ENCODE results near the gene ALOX5AP.
"Not testable (repeated sequence)": the region's sequence is repeated elsewhere in the genome, so short reads cannot be mapped to it uniquely, and the experiment has no call there.

Gene ALOX5AP

DNA sequence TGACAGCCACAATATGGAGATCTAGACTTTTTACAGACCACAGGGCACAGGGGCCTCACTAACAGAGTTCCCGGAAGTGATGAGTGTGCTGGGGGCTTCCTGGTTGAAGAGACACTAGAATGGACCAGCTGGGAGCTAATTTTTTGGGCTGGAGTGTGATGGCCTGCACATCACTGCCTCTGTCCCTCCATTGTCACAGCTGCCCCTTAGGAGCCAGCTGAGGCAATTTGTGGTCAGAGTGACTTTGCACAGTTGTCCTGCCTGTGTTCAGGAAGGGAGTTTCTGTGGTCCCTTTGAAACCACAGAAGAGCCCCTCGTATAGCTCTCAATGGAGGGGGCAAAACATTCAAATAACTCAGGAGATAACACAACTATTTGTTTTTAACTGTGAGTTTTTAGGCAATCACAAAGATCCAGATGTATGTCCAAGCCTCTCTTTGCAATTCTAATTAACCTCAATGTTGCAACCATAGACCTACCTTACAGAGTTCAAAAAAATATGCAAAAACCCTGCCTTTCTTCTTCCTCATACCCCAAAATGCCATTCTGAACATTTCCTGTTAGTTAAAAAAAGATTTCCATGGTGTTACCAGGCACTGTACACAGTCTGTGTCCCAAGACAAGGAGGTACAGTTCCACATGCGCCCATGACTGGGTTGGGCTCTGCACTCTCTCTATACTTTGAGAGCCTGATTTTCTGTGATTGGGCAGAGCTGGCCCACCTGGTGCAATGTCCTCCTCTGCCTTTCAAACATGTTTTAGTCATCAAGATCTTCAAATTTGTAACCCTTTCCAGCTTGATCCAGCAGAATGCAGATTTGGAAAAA is 2.4 kb downstream of the ALOX5AP start:
- DNase-seq (ENCODE audit: low read depth) = no peak

DNA sequence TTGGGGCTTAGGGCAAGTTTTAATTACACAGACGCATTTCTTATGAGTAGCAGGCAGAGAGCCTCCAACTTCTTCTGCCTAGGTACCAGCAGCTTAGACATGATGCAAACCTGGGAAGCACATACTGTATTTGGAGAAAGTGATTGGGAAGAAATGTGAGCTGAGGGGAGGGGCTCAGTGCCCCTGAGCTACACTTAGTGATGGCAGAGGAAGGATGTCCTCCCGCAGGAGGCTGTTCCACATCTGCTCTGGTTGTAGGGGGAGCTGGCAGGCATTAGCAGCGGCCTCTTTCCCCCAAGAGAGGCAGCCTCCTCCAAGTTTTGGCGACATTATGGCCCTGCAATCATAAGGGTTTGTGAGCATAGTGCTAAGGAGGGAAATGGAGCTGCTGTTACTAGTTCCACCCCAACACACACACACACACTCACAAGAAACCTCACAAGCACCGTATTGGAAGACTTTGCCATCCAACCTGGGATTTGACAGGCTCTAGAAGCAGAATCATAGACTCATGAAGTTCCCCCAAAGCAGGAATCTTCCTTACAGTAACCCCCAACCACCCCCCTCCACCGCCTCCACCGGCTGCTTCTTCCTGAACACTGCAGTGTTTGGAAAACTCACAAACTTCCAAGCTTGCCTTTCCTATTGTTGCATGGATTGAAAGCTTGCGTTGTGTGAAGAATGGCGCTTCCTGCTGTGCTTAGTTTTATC is 3.3 kb downstream of the ALOX5AP start:
- DNase-seq (ENCODE audit: low read depth) = no peak

DNA sequence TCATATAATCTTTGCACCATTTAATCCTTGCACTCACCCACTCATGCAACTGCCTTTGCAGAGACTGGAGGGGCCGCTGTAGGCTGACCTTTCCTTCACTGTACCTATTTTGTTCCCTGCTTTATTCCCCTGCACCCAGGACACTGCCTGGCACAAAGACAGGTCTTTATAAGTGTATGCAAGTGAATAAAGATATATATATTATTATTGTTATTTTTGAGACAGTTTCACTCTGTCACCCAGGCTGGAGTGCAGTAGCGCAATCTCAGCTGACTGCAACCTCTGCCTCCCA is 3.8 kb downstream of the ALOX5AP start:
- DNase-seq (ENCODE audit: low read depth) = no peak

DNA sequence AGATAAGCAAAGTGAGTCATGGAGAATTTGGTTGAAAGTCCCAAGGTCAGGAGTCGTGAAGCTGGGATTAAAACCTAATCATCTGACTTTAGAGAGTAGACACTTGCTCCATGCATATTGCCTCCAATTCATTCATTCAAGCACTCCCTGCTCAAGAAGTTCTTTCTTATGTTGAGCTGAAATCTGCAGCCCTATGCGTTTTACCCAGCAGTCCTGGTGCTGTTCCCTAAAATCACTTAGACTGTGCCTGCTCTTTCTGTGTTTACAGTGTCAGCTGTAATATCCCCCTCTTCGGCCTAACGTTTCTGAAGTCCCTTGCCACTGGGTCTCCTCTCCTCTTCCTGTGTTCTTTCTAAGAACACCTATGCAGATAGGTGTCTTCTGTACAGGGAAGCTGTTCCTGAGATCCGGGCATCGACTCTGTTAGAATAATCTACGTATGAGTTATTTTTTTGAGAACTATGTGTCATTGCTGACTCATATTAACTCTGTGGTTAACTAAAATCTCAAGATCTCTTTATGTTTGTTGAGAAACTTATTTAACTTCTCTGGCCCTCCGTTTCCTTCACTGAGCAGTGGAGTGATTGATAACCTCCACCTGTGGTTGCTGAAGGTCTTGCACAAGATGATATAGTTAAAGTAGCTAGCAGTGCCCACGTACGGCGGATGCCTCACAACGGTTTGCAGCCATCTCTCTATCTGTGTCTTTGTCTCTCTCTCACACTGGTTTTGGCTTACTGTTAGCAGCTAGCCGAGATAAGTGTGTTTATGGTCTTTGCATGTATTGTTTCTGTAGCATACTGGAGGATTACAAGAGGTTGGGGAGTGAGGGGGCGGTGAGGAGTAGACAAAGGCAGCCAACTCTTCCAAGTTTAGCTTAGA is 4.7 kb downstream of the ALOX5AP start:
- DNase-seq (ENCODE audit: low read depth) = peak; percentile 47

DNA sequence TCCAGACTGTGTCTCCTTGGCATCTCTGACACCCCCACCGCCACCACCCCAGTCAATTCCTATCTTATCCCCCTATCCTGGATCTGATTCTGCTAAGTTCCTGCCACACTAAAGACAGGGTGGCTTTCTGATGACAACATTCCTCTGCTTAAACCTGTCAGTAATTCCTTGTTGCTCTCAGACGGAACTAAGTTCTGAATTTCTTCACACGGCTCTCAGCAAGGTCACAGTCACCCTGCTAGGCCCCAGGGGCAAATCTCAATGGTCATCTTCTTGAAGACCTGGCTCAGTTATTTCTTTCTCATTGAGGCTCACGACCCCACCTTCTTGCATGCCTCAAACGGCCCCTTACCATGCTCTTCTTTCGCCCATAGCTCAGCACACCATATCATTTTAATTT is 7.6 kb downstream of the ALOX5AP start:
- no peak for DNase-seq (ENCODE audit: low read depth)

DNA sequence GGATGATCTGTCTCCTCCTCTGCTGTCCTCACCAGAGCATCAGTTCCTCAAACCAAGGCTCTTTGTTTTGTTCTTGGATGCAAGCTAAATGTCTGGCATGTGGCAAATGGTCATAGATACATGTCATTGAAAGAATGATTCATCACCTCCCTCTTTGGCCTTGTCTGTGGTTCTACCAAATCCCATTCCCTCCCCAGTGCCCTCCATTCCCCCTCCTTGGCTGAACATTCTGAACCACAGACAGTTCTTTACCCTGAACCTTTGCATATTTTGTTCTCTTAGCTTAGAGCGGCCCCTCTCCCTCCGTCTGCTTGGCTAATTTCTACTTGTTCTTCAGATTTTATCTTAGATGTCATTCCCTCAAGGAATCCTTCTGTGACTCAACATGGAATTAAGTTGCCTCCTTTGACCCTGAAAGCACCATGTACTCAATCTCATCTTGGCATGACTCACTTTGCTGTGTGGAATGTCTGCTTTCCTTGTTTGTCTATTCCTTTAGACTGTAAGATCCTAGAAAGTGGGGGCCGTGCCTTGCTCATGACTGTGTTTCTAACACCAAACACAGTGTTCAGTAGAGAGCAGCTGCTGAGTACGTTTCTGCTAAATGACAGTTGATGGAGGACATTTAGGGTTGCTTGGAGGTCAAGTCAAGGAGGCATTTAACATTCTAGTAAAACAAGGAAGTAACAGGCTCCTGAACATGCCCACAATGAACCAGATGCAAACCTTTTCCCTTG is 8.1 kb downstream of the ALOX5AP start:
- DNase-seq (ENCODE audit: low read depth) = no peak

DNA sequence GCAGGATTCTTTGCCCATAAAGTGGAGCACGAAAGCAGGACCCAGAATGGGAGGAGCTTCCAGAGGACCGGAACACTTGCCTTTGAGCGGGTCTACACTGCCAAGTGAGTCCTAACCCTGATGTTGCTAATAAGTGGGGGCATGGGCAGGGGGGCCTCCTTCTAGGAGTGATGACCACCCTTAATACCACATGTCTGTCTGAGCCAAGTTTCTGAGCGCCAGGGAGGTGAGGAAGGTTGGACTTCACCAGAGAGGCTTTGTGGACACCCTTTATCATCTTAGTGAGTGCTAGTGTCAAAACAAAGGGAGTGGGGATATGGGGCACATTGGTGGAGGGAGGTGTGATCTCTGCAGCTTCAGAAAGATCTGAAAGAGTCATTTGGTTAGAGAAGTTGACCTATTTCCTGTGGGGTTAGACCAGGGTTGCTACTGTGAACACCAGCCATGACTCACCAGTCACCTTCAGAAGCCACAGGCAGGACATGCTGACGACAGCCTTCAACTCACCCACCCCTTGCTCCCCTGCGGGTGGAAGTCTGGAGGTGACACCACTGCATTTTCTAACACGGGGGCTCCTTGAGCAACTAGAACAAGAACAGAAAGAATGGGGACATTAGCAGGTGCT is 8.8 kb downstream of the ALOX5AP start:
- DNase-seq (ENCODE audit: low read depth) = peak; percentile 75

DNA sequence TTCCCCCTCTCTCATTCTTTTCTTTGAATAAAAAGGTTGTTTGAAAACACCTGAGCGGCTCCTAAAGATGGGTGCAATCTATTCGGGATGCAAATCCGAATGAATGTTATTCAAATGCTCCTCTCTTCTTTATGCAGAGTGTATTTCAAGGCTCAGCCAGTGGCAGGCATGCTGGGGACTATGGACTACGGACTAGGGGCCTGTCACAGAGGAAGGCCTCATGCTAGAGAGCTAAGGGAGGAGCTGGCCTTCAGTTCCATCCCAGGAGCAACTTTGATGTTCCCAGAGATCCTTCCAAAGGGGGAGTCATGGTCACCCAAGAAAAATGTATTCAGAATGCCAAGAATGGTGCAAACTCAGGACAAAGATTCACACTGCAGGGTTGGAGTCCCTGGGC is 9.3 kb downstream of the ALOX5AP start:
- no peak for DNase-seq (ENCODE audit: low read depth)

DNA sequence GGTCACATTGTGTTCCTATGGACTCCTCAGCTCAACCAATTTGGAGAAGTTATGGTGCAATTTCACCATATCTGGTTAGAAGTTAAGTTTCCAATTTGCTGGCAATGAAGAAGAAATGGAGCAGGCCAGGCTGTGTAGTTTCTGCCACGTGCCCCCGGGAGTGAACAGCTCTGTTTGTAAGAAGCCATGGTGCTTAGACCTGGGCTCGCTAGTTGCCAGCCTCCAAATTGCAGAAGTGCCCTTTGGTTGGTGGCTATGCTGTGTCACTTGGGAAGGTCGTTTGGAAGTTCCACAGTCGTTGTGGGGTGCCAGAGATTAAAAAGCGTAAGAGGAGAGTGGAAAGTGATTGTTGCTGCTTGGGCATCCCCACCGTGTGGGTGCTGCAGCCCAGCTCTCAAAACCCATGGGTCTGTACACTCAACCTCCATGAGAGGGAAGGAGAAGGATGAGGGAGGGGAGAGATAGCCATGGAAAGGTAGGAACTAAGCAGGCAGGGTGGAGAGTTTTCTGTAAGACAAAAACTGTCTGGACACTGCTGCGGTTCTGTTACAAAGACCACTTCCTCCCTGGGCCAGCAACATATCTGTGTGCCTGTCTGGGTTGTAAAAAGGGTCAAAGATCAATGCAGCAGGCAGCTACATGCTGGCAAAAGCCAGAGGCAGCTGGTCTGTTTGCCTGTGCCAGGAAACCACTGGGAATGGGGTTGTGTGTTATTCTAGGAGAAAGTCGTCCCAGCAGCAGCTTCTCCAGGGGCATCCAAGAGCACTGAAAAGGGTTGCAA is 10.8 kb downstream of the ALOX5AP start:
- no peak for DNase-seq (ENCODE audit: low read depth)

DNA sequence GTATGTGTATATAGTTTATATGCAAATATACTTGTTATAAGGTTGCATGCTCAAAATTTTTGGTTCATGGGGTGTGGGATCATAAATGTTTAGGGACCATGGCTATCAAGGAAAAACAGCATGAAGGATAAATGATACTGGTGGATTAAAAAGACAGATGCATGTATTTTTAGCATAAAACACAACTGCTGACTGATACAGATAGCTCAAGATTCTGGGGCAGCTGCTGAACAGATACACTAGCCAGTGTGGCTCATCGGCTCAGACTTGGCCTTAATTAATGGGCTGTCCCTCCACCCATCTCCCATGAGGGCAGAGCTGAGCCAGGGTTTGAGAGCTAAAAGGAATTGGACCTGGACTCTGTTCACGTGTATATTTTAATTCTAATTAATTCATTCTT is 11.4 kb downstream of the ALOX5AP start:
- no peak for DNase-seq (ENCODE audit: low read depth)

DNA sequence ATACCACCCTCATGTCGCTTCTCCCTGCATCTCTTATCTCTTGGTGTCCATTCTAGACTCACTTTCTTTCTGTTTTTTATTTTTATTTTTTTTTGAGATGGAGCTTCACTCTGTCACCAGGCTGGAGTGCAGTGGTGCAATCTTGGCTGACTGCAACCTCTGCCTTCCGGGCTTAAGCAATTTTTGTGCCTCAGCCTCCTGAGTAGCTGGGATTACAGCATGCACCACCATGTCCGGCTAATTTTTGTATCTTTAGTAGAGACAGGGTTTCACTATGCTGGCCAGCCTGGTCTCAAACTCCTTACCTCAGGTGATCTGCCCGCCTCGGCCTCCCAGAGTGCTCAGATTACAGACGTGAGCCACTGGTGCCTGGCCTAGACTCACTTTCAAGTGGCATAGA is 12.5 kb downstream of the ALOX5AP start:
- not testable (repeated sequence) for DNase-seq (ENCODE audit: low read depth)

DNA sequence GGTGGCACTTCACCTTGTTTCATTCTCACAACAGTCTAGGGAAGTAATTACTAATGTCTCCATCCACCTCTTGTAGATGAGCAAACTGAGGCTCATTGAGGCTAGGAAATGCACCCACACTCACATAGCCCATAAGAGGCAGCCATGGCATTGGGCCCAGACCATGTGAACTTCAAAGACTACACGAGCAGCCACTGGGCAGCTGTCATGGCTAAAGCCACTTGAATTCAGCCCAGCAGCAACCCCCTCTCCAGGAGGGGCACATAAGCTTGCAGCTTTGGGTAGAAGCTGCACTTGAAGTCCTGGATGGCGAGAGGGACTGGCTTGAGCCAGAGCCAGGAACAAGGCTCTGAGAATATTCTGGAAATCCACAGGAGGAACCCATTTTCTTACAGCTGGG is 13.4 kb downstream of the ALOX5AP start:
- no peak for DNase-seq (ENCODE audit: low read depth)

DNA sequence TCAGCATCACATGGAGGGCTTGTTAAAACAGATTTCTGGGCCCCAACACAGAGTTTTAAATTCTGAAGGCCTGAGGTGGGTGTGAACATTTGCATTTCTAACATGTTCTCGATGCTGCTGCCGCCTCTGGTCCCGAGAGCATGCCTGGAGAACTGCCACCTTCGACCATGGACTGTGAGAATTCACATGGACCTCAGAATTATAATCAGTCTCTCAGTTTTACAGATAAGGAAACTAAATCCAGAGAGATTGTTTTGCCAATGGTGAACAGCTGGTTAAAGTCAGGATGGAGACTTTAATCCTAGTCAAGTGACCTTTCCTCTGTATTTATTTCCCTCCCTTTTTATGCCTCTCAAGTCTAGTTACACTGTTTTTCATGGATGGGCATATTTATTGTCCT is 14.7 kb downstream of the ALOX5AP start:
- no peak for DNase-seq (ENCODE audit: low read depth)

DNA sequence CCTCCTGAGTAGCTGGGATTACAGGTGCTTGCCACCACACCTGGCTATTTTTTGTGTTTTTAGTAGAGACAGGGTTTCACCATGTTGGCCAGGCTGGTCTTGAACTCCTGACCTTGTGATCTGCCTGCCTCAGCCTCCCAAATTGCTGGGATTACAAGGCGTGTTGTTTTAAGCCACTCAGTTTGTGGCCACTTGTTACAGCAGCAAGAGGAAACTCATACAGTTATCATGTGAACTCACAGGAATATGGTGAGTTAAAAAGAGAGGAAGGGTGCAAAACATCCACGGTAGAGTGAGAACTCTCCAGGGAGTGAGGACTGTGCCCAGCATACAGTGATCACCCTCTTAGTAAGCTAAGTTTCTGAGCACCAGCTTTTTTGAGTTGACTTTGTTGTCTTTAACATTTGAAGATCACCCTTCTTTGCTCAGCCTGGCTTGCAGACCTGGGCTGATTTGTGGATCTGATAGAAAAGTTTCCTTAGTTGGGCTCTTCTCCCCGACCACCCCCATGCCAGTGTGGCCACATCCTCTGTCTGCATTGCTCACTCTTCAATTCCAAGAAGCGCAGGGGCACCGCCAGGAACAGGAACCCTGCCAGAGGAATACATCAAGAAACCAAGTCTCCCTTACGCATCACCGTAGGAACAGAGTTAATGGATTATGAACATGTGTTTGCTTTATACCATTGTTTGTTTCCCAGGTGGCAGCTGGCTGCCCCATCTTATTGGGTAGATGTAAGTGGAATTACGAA is 16.0 kb downstream of the ALOX5AP start:
- DNase-seq (ENCODE audit: low read depth) = no peak

DNA sequence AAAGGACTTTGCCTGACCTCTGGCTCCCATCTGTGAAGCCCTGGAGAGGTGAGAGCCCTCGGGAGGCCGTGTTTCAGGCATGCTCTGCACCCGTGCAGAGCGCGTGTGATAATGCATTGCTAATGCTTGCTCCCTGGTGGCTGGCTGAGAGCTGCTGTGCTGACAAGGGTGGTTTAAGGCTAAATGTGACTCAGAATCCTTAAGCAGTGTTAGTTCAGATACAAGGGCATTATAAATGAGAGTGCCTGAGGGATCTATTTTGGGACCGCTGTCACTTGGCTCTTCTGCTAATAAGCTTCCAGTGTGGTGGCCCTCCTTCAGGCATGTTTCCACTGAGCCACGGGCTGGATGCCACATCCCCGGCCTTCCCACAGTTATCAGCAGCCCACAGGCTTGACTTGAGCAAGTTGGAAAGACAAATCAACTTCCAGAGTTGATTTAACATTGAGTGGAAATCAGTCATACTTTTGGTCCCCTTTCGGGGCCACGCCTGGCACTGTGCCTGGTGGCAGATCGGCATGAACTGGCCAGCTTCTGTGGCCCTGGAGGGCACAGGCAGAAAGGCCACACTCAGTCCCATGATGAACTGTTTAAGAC is 17.0 kb downstream of the ALOX5AP start:
- no peak for DNase-seq (ENCODE audit: low read depth)

DNA sequence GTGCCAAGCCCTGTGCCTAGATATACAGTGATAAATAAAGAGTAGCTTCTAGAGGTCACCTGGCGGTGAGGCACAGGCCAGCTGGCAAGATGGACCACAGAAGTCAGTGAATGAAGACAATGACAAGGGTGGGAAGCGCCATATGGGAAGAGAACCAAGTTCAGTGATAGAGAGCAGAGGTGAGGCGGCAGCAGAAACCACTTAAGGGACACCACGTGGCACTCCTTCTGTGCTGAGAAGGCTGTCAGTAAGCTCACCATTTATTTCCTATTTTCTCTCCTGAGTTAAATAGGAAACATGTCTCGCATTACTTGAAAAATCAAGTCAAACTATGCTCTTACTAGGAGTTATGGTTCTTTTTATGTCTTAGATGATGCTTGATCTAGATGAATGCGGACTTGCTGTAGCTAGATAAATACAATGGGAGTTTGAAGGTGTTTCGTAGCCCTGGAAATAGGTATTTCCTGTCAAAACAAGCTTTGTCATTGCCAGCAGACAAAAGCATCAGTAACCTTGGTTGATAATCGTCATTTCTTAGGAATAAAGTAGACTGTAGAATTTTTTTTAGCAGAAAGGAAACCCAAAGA is 17.8 kb downstream of the ALOX5AP start:
- DNase-seq (ENCODE audit: low read depth) = no peak

DNA sequence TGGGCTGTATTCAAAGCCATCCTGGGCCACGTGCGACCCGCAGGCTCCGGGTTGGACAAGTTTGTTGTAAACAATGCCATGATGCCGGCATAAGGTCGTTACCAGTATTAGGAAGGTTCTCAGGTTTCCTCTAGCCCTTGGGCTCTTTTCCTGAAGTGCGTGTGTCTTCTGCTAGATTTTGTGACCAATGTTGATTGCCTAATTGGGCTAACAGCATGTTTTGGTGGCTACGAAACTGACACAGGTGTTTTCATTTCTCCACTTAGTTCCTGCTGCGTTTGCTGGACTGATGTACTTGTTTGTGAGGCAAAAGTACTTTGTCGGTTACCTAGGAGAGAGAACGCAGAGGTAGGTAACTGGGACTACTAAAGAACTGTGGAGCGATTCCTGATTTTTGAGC is 20.3 kb downstream of the ALOX5AP start:
- no peak for DNase-seq (ENCODE audit: low read depth)

DNA sequence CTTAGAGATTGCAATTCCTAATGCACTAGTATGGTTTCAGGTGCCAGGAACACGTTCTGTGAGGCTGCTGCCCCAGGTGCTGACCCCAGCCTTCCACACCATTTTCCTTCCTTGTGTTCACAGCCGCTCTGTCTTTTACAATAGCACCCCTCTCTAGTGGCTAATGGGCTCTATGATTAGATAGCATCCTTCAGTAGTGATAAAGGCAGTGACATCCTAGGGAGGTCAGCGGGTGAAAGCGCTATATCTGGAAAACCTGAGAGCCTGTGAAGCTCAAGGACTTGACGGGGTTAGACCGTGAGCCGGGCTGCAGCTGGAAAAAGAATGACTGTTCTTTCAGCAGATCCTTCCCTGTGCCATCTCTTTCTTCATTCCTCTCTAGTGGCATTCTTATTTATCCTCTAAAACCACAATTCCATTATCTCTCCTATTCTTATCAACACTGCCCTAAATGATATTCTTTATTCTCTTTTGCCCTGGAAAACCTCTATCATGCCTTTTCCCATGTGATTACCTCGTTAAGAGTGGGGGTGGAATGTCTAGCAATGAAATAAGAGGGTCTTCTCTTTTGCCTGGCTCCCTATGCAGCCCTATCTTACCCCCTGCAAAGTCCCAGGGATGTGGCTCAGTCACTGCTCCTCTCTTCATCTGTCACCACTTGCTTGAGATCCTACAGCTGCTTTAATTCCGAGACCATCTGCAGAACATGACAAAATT is 21.8 kb downstream of the ALOX5AP start:
- no peak for DNase-seq (ENCODE audit: low read depth)

DNA sequence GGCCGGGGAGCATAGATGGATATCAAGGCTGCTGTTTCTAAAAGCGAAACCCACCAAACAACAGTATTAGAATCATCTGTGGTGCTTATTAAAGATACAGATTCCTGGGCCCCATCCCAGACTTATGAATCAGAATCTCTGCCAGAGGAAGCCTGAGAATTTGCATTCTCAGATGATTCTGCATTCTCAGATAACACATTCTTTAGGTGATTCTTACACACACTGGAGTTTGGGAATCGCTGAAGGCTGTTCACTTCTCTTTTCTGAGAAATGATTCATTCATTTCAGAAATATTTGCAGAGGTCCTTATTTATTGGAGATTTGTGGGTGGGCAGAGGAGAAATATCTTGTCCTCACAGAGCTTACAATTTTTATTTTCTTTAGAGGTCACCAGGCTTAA is 24.4 kb downstream of the ALOX5AP start:
- DNase-seq (ENCODE audit: low read depth) = no peak
